HG02798 (cell line): ENCODE measurements around the gene ANKRD62.
"Not testable (repeated sequence)": the region's sequence is repeated elsewhere in the genome, so short reads cannot be mapped to it uniquely, and the experiment has no call there.

Experiments
- ATAC-seq: cut with Tn5 transposase; IDR thresholded peaks from one replicate; pipeline ENCODE4 v1.9.1; 2021; ENCODE audit warnings: mild to moderate bottlenecking; ENCODE audit not compliant: unreplicated experiment, poor library complexity

ANKRD62 gene

GRCh38 chr18:12064086-12064763 lies 29.4 kb upstream of the ANKRD62 start:
- ATAC-seq, result no peak

- ATAC-seq, result no peak
Measured at GRCh38 chr18:12065397-12065796, 28.2 kb upstream of the ANKRD62 start.

GRCh38 chr18:12066910-12067511 lies 26.6 kb upstream of the ANKRD62 start:
- ATAC-seq, result no peak

- ATAC-seq, result no peak
Measured at GRCh38 chr18:12067671-12068070, 26.0 kb upstream of the ANKRD62 start.

GRCh38 chr18:12068316-12068949 lies 25.2 kb upstream of the ANKRD62 start:
- ATAC-seq, result not testable (repeated sequence)

- no peak for ATAC-seq
Measured at GRCh38 chr18:12068950-12069320, 24.7 kb upstream of the ANKRD62 start.

GRCh38 chr18:12071066-12071465 lies 22.6 kb upstream of the ANKRD62 start:
- not testable (repeated sequence) for ATAC-seq

- no peak for ATAC-seq
Measured at GRCh38 chr18:12072996-12073395, 20.6 kb upstream of the ANKRD62 start.

GRCh38 chr18:12074736-12075135 lies 18.9 kb upstream of the ANKRD62 start:
- no peak for ATAC-seq

GRCh38 chr18:12076424-12077140 lies 17.1 kb upstream of the ANKRD62 start:
- no peak for ATAC-seq

- ATAC-seq, result not testable (repeated sequence)
Measured at GRCh38 chr18:12077994-12078393, 15.6 kb upstream of the ANKRD62 start.

- no peak for ATAC-seq
Measured at GRCh38 chr18:12079491-12080237, 14.0 kb upstream of the ANKRD62 start.

GRCh38 chr18:12085136-12085535 lies 8.5 kb upstream of the ANKRD62 start:
- no peak for ATAC-seq

- no peak for ATAC-seq
Measured at GRCh38 chr18:12085786-12086185, 7.9 kb upstream of the ANKRD62 start.

GRCh38 chr18:12086249-12086648 lies 7.4 kb upstream of the ANKRD62 start:
- no peak for ATAC-seq

- ATAC-seq, result no peak
Measured at GRCh38 chr18:12086677-12087470, 6.8 kb upstream of the ANKRD62 start.

GRCh38 chr18:12087471-12088025 lies 6.1 kb upstream of the ANKRD62 start:
- ATAC-seq, result no peak

- no peak for ATAC-seq
Measured at GRCh38 chr18:12088096-12088495, 5.5 kb upstream of the ANKRD62 start.

GRCh38 chr18:12088731-12089375 lies 4.8 kb upstream of the ANKRD62 start:
- no peak for ATAC-seq
